Nephron (organoid): Measurements from ENCODE around the gene POU6F2.

ENCODE experiments used
- H3K27ac Mint-ChIP-seq, 3 experiments: 2 replicates each; pipeline ENCODE4 v1.8.0; 2020; ENCODE audit warnings: mixed read lengths in 3 of 3, mild to moderate bottlenecking in 2 of 3, moderate library complexity in 1 of 3
- H3K27me3 Mint-ChIP-seq: 2 replicates; pipeline ENCODE4 v1.8.0; 2021; ENCODE audit warnings: low read depth, mild to moderate bottlenecking, moderate library complexity, mixed read lengths
- H3K36me3 Mint-ChIP-seq: 2 replicates; pipeline ENCODE4 v1.8.0; 2020; ENCODE audit warnings: low read depth, mixed read lengths
- H3K4me1 Mint-ChIP-seq: 2 replicates; pipeline ENCODE4 v1.8.0; 2020; ENCODE audit warnings: mixed read lengths
- H3K4me3 Mint-ChIP-seq, 3 experiments: 2 replicates each; pipeline ENCODE4 v1.8.0; 2020; ENCODE audit warnings: mild to moderate bottlenecking in 3 of 3, mixed read lengths in 3 of 3, moderate library complexity in 2 of 3
- H3K9me3 Mint-ChIP-seq: 2 replicates; pipeline ENCODE4 v1.8.0; 2020; ENCODE audit warnings: mixed read lengths
- TF ChIP-seq, protein P1 (sequence below), 3 experiments: fragments of 200-600 bp; sonication (generic); IDR thresholded peaks; one replicate each; pipeline ENCODE4 v1.5.0; 2021; ENCODE audit warnings: antibody characterized with exemption in 3 of 3; ENCODE audit not compliant: unreplicated experiment in 3 of 3

POU6F2 gene

GRCh38 chr7:39125846-39126245 lies 148.1 kb downstream of the POU6F2 start:
- Mint-ChIP-seq H3K27me3 (no peaks in the 10 kb centered on the region), H3K4me1 (peaks cover 2% of the 10 kb centered on the region), H3K9me3 (no peaks in the 10 kb centered on the region), H3K36me3 (no peaks in the 10 kb centered on the region), H3K4me3 (no peak overlapping the region), H3K27ac (no peak overlapping the region)
- TF ChIP-seq, protein P1, sequence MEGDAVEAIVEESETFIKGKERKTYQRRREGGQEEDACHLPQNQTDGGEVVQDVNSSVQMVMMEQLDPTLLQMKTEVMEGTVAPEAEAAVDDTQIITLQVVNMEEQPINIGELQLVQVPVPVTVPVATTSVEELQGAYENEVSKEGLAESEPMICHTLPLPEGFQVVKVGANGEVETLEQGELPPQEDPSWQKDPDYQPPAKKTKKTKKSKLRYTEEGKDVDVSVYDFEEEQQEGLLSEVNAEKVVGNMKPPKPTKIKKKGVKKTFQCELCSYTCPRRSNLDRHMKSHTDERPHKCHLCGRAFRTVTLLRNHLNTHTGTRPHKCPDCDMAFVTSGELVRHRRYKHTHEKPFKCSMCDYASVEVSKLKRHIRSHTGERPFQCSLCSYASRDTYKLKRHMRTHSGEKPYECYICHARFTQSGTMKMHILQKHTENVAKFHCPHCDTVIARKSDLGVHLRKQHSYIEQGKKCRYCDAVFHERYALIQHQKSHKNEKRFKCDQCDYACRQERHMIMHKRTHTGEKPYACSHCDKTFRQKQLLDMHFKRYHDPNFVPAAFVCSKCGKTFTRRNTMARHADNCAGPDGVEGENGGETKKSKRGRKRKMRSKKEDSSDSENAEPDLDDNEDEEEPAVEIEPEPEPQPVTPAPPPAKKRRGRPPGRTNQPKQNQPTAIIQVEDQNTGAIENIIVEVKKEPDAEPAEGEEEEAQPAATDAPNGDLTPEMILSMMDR (IDR thresholded peaks at IDR 0.05; ENCODE audit: unreplicated experiment in 3 of 3) = no peak

GRCh38 chr7:39127058-39127457 lies 149.3 kb downstream of the POU6F2 start:
- Mint-ChIP-seq H3K27me3 (no peaks in the 10 kb centered on the region), H3K36me3 (no peaks in the 10 kb centered on the region), H3K4me3 (no peak overlapping the region), H3K27ac (no peak overlapping the region), H3K4me1 (peaks cover 7% of the 10 kb centered on the region), H3K9me3 (no peaks in the 10 kb centered on the region)
- TF ChIP-seq, protein P1 (IDR thresholded peaks at IDR 0.05; ENCODE audit: unreplicated experiment in 3 of 3) = no peak

DNA sequence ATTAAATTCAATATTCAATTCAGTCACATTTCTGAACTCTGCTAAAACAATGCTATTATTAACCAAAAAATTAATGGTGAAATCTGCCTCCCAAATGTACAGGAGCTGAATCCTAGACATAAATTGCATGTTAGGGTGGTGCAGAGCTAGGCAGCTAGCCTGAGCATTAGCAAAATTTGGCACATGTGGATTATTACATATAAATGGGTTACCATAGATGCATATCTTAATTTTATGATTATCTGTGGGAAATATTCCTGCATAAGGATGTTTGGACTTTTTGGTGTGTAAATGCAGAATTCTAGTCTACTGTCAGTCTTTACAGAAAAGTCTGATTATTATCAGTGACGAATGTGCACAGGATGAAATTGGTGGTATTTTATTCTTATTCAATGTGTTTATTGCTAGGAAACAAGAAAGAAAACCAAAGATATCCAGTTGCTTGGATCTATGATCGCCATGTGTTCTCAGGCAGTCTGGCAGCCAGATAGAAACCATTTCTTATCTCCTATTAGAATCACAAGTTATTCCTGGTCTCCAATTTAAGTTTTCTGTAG lies 150.7 kb downstream of the POU6F2 start:
- Mint-ChIP-seq H3K9me3 (no peaks in the 10 kb centered on the region), H3K4me1 (peaks cover 15% of the 10 kb centered on the region), H3K27me3 (no peaks in the 10 kb centered on the region), H3K36me3 (no peaks in the 10 kb centered on the region), H3K27ac (no peak overlapping the region), H3K4me3 (no peak overlapping the region)
- TF ChIP-seq, protein P1 (IDR thresholded peaks at IDR 0.05; ENCODE audit: unreplicated experiment in 3 of 3) = no peak

GRCh38 chr7:39130274-39130673 lies 152.6 kb downstream of the POU6F2 start:
- no peak overlapping the region for H3K27ac Mint-ChIP-seq

DNA sequence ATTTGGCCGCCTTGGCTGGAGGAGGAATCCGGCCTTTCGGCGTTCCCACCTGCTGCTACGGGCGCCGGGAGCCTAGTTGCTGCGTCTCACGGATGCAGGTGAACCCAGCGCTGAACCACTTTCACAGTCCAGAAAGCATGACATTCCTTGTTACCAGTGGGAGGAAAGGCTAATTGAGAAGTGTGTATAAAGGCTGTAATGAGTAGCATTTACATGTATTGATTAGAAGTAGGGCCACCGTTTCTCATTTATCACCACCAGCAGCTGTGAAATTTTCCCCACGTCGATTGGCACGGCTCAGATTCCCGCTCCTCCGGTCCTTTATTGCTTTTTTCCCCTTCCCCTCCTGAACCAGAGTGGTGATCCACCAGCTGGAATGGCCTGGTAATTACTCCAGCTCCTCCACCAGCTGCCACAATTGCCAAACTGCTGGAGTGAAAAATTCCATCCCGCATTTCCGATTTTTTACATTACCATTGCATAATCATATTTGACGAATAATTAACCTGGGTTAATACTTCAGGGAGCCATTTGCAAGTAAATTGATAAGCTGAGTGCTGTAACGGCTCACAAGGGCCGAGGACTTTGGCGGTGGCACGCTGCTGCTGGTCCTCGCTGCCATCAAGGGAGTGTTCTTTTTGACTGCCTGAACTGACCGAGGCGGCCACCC lies 153.3 kb downstream of the POU6F2 start:
- TF ChIP-seq, protein P1 (IDR thresholded peaks at IDR 0.05; ENCODE audit: unreplicated experiment in 3 of 3) = no peak
- no peaks in the 10 kb centered on the region for H3K36me3 Mint-ChIP-seq
- no peaks in the 10 kb centered on the region for H3K27me3 Mint-ChIP-seq
- H3K4me1 Mint-ChIP-seq = peaks cover 19% of the 10 kb centered on the region
- peak overlapping the region; percentile 23 to 59 (median 31) for H3K4me3 Mint-ChIP-seq
- no peaks in the 10 kb centered on the region for H3K9me3 Mint-ChIP-seq
- peak overlapping the region in 2 of 3 experiments; percentile 77 to 80 for H3K27ac Mint-ChIP-seq

More at GRCh38 chr7:39130274-39130673, 152.6 kb downstream of the POU6F2 start:
- H3K27me3 Mint-ChIP-seq = no peaks in the 10 kb centered on the region
- H3K4me1 Mint-ChIP-seq = peaks cover 19% of the 10 kb centered on the region
- TF ChIP-seq, protein P1 (IDR thresholded peaks at IDR 0.05; ENCODE audit: unreplicated experiment in 3 of 3) = no peak
- no peak overlapping the region for H3K4me3 Mint-ChIP-seq
- no peaks in the 10 kb centered on the region for H3K36me3 Mint-ChIP-seq
- no peaks in the 10 kb centered on the region for H3K9me3 Mint-ChIP-seq

DNA sequence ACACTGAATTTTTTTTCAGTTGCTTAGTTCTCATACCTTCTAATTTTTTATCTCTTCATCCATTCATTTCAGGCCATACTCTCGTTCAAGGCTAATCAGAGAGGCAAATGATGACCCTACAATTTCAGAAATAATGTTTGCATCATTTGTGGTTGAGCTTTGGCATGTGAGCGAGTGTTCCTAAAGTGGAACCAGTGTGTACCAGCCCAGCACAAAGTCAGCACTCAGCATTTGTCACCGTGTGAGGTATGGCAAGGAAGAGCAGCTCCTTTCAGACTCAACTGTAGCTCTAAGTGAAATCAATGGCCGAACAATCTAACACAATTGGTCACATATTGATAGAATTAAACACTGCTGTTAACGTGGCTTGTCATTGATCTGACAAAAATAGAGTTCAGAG lies 154.6 kb downstream of the POU6F2 start:
- Mint-ChIP-seq H3K4me1 (peaks cover 19% of the 10 kb centered on the region), H3K4me3 (no peak overlapping the region), H3K36me3 (no peaks in the 10 kb centered on the region), H3K9me3 (peaks cover 4% of the 10 kb centered on the region), H3K27ac (no peak overlapping the region), H3K27me3 (no peaks in the 10 kb centered on the region)
- TF ChIP-seq, protein P1 (IDR thresholded peaks at IDR 0.05; ENCODE audit: unreplicated experiment in 3 of 3) = no peak
